Inflammatory macrophage (primary cell): ENCODE results near the gene LRBA.

Source experiments
- DNase-seq, 2 donors: peaks; one replicate each; pipeline ENCODE4 v3.0.0-alpha.2; 2020 to 2022

The LRBA gene

GRCh38 chr4:150479657-150480056, 535.4 kb downstream of the LRBA start:
- DNase-seq, result no peak

- DNase-seq, result no peak
These were observed 537.2 kb downstream of the LRBA start for GRCh38 chr4:150477869-150478268.

GRCh38 chr4:150476776-150477175, 538.3 kb downstream of the LRBA start:
- no peak for DNase-seq

- DNase-seq, result no peak
These were observed 539.3 kb downstream of the LRBA start for GRCh38 chr4:150475763-150476162.

GRCh38 chr4:150464523-150464922, 550.6 kb downstream of the LRBA start:
- DNase-seq, result no peak

GRCh38 chr4:150462743-150463142, 552.3 kb downstream of the LRBA start:
- no peak for DNase-seq

- no peak for DNase-seq
These were observed 553.1 kb downstream of the LRBA start for GRCh38 chr4:150461957-150462356.

GRCh38 chr4:150457802-150458201, 557.3 kb downstream of the LRBA start:
- DNase-seq, result no peak

- no peak for DNase-seq
These were observed 563.2 kb downstream of the LRBA start for GRCh38 chr4:150451883-150452282.

GRCh38 chr4:150447356-150447755, 567.7 kb downstream of the LRBA start:
- no peak for DNase-seq

GRCh38 chr4:150439451-150439933, 575.6 kb downstream of the LRBA start:
- DNase-seq, result no peak

- no peak for DNase-seq
These were observed 578.3 kb downstream of the LRBA start for GRCh38 chr4:150436598-150437370.

- no peak for DNase-seq
These were observed 583.9 kb downstream of the LRBA start for GRCh38 chr4:150431221-150431620.

GRCh38 chr4:150425161-150425560, 589.9 kb downstream of the LRBA start:
- DNase-seq, result no peak

- no peak for DNase-seq
These were observed 591.6 kb downstream of the LRBA start for GRCh38 chr4:150423503-150423902.

GRCh38 chr4:150423074-150423473, 592.0 kb downstream of the LRBA start:
- no peak for DNase-seq

GRCh38 chr4:150421612-150422011, 593.5 kb downstream of the LRBA start:
- no peak for DNase-seq

- no peak for DNase-seq
These were observed 595.1 kb downstream of the LRBA start for GRCh38 chr4:150419939-150420338.

- DNase-seq, result no peak
These were observed 596.2 kb downstream of the LRBA start for GRCh38 chr4:150418757-150419410.

GRCh38 chr4:150415213-150415612, 599.9 kb downstream of the LRBA start:
- no peak for DNase-seq

- no peak for DNase-seq
These were observed 603.6 kb downstream of the LRBA start for GRCh38 chr4:150411520-150411919.

- peak; percentile 43 to 47 for DNase-seq
These were observed 612.2 kb downstream of the LRBA start for GRCh38 chr4:150402871-150403272.

GRCh38 chr4:150401083-150401687, 613.9 kb downstream of the LRBA start:
- DNase-seq, result no peak

- no peak for DNase-seq
These were observed 619.2 kb downstream of the LRBA start for GRCh38 chr4:150395872-150396271.
